HG02759 (cell line): ENCODE results near the gene ROMO1.
A peak's percentile ranks its signal among the peaks of the same experiment; 100 is the strongest.

Source experiments
- ATAC-seq: cut with Tn5 transposase; IDR thresholded peaks from one replicate; pipeline ENCODE4 v1.9.1; 2021; ENCODE audit warnings: mild to moderate bottlenecking, moderate library complexity; ENCODE audit not compliant: unreplicated experiment

ROMO1 gene

DNA sequence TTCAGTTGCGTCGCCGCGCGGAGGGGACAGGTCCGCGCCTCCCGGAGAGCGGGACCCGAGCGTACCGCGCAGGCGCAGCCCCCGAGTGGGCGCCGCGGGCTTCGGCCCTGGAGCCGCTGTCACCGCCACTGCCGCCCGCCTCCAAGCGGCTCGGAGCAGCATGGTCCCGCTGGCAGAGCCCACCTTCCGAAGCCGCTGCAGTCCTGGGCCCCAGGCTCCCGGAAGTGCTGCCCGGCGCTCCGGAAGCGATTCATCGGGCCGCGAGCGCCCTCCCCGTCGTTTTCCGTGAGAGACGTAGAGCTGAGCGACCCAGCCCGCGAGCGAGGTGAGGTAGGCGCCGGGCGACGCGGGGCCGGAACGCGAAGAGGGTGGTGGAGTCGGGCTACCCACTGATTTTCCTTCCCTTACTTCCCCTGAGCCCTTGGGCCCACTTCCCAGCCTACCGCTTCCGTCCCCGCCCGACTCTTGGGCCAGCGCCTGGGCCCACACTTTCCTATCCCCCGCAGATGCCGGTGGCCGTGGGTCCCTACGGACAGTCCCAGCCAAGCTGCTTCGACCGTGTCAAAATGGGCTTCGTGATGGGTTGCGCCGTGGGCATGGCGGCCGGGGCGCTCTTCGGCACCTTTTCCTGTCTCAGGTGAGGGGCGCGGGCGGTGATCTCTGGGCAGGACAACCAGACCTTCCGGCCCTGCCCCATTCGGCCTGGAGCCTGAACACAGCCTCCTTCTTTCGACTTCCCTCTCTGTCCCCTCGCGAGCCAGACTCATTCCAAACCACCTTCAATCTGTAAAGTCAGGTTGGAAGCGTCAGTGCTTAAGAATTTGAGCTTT, at the start of gene ROMO1, which contains the start of gene NFS1:
TSS of gene ROMO1 (plus strand) at position 279 of the 830 bp plus-strand sequence. CDS start at position 507, 228 bp downstream.
TSS of gene NFS1 (minus strand) at position 226 of the 830 bp plus-strand sequence. CDS start at position 162, 64 bp downstream.
- ATAC-seq = peak; percentile 89

DNA sequence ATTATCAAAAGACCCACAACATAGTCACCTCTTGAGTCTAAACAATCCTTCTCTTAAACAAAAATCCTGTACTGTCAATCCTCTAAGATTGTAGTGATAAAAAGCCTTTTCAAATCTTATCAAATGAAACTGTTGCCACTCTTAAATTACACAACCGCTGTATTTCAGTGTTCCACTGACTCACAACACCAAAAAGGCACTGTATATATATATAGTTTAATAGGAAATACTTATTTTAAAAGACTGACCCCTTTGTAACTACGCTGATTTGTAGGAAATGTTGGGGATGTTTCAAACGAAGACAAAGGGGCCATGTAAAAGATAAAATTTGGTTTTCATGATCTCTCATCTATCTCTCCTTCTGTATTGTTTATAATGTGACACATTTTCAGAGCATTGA, 48.6 kb upstream of the ROMO1 start:
- ATAC-seq = no peak

DNA sequence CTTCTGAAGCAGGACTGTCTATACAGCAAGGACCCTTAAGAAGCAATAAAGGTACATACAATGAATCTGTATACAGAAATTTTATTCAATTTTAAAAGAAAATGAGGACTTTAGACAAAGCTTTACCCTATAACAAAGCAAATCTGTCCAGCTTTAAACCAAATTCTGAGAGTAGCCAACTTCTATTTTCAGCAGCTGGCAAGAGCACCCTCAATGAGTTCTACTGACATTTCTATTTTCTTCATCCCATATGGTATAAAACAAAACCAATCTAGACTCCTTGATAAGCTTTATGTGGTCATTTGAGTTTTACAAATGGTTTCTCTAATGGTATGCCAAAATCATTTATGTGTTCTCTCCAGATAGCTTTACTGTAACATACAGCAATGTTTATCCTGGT, 47.2 kb upstream of the ROMO1 start:
- no peak for ATAC-seq

DNA sequence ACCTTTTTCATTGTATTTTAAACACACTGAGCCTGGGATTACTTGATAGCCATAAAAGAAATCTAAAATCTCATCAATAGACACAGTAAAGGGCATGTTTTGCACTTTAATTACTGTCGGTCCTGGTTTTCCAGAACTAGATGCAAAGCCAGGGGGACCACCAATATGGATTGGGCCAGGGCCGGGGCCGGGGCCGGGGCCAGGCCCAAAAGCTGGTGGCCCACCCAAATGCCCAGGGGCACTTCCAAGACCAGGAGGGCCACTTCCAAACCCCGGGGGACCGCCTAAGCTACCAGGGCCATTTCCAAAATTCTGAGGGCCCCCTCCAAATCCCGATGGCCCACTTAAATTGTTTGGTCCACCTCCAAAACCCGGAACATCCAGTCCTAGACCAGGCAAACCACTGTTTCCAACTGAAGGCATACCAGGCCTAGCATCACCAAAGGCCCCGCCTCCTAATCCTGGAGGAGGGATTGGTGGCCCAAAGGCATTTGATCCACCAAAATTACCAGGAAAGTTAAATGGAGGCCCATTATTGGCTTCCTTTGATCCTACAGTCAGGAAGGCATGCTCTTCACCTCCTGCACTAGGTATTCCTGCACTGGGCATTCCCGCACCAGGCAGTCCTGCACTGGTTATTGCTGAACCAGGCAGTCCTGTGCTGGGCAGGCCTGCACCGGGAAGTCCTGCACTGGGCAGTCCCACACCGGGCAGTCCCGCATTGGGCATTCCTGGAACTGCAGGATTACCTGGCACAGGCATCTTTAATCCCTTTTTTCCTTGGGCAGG, 46.4 kb upstream of the ROMO1 start:
- no peak for ATAC-seq

DNA sequence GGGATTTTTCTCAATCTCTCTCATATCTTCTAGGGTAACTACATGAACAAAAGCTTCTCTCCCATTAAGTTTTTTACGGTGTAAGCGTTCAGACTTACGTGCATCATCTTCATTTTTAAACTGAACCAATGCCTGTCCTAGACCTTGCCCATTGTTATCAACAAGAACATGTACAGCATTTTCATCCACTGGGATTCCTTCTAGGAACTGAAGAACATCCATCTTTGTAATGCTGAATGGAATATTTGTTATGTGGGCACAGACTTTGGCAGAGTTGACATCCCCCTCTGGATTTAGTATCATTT, 45.8 kb upstream of the ROMO1 start:
- ATAC-seq = no peak

DNA sequence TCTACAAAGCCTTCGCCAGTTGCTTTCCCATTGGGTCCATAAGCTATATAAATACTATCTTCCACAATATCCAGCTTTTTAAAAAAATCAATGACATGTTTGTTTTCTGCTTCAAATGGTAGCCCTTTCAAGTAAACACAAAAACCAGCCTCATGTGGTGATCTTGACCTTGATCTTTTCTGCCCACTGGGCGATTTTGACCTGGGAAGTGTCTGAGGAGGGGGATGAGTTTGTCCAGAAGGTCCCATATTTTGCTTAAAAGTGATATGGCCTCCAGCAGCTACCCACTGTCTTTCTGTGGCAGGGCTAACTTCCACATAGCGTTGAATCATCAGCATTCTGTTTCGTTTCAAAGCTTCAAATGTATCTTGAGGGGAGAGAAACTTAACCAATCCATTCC, 45.3 kb upstream of the ROMO1 start:
- no peak for ATAC-seq

DNA sequence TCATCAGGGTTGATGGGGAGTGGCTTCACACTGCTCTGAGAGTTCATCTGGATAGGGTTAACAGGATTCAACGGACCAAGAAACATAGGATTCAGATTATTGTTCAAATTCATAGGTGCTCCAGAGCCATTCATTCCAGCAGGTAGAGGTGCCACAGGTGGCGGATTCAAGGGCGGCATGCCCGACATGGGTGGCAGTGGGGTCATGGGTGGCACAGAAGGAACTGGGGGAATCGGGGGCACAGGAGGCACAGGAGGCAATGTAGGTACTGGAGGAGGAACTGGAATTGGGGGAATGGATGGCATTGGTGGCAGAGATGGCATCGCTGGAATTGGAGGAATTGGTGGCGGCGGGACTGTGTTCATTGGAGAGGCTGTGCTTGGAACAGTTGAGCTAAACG, 44.8 kb upstream of the ROMO1 start:
- no peak for ATAC-seq

DNA sequence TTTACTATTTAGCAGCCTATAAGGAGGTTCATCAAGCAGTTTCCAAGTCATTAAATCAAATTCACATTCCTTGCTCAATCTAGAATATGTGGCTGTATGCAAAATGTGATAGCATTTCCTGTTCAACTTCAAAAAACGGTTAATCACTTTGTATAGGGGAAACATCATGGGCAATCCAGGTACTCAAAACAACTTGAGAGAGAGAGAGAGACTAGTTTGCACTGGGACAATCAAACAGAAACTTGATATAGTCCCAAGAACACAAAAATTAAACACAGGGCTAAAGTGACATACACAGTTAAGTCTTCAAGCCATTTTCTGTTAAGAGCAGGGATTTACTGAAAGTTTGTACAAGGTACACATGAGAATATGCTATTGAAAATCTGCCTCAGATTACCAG, 41.9 kb upstream of the ROMO1 start:
- ATAC-seq = no peak

DNA sequence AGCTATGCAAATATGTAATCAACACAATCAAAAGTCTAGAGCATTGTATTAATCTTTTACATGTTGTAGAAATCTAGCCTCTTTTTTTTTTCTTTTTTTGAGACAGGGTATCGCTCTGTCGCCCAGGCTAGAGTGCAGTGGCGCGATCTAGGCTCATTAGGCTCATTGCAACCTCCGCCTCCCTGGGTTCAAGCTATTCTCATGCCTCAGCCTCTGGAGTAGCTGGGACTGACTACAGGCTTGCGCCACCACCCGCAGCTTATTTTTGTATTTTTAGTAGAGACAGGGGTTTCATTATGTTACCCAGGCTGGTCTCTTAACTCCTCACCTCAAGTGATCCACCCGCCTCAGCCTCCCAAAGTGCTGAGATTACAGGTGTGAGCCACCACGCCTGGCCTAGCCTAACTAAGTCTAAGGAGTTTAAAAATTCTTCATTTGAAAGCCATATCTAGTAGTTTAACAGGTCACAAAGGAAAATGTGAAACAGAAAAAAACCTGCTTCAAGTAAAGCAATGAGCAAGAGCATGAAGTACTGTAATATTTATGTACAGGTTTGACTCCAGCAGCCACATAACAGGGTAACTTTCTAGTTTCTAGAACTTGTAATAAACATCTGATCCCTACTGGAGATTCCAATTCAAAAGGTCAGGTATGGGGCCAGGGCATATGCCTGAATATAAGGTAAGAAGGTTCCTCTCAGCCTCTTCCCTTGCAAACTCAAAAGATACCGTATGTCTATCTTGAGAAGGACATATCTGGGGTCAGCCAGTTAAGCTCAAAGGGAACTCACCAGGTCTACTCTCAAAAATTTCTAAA, 38.9 kb upstream of the ROMO1 start:
- ATAC-seq = no peak

DNA sequence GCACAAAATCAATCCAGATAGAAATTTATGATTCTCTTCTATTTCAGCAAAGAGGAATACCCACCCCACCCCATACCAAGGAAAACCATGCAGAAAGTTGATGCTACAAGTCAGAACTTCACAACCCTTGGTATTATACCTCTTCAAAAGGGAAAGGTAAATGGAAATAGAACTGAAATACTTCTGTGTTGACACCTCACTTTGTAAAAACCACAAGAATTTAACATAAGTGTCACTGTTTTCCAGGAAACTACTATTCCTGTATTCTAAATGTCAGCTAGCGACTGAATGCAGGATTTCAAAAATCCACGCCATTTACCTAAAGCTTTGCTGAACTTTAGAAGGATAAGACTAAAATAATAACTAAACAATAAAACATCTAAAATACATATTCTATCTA, 38.2 kb upstream of the ROMO1 start:
- ATAC-seq = no peak

DNA sequence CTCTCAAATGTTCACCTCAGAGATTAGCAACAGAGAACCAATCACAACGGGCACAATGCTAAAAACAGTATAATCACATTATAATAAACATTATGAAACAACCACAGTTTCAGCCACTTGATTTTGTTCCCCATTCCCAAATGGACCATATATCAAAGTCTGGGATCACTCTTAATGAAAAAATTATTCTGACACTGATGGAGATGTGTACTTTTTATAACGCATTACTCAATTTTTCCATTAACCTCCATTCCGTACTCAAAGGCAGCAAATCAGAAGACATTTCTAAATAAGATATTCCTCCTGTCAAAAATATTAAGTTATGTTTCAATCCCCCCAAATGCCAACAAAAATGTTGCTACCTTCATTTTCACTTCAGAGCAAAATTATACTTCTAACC, 37.3 kb upstream of the ROMO1 start:
- ATAC-seq = no peak

DNA sequence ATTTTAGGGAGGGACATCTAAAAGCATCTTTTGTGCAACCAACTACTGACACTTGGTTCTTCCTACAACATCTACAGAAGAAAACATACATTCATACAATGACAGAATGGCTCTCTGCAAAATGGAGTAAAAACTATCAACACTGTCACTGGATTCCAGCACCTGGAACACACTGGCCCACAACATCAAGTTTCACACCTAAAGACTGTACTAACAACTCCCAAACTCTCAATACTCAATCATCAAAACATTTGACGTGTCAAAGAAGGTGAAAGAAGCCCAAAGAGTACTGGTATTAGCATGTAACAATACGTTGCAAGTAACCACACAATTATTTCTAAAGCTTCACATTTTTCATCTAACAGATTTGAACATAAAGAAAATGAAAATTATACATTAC, 36.7 kb upstream of the ROMO1 start:
- no peak for ATAC-seq

DNA sequence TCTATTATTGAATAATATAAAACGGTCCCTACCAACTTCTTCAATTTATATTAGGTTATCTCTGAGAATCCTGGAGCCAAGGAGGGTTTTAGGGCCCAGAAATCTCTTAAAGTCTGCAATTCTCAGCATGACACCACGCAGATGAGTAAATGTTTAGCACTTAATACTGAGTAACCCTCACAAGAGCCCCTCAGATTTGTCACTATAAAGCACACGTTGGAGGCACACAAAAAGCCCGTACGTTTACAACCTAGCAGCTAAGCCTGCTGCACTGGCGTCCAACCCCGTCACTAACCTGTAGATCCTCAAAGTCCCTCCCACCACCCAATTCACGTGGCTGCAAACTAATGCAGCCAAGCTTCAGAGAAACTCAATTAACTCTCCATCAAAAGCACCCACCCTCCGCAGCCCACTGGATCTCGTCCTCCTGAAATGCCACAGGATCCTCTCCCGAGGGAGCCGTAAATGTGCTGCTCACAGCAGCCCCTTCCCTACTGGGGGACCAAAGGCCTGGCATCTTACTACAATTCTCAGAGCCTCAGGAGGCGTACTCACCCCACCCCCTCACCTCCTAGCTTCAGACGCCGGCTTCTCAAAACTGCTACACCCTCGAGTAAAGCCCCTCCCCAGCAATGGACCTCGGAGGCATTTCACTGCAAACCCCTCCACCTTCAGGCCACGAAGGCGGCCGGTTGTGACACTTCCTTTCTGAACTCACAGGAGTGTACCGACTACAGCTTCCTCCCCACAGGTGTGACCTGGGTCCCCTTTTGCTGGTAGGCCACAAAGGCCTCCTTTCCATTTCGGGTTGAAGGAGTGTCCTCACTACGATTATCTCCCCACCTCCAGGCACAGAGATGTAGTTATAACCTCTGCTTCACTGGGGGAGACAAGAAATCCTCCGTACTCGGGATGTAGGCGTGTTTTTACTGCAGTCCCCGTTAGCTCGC, 35.4 kb upstream of the ROMO1 start:
- peak; percentile 35 for ATAC-seq

DNA sequence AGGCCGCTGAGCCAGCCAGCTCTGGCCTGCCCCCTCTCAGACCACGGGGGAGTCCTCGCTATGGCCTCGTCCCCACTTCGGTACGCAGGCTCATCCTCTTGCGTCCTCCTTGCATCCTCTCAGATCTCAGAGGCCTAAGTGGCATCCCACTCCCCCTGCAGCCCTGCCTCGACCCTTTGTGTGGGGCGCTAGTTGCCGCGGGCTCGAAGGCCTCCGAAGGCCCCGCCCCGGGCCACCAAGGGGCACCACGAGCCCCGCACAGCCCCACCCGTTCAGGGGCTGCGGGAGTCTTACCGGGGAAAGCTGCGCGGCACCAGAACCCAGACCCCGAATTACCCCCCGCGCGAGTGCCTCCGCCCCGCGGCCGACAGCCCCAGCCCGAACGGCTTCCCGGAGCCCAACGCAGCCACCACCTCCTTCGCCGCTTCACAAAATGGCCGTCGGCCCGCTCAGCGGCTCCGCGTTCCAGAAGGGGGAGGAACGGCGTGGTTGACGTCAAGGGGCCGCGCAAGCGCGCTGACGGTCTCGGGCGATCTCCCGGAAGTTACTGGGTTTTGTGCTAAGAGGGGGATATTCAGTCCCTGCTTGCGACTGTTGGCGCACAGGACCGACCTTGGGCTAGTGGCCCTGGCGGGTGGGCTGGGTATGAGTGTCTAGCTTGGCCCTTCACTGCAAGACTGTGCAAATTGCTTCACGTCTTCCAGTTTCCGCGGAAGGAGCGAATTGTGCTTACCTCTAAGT, 34.6 kb upstream of the ROMO1 start, which contains the start of the genes CPNE1 and RBM12:
TSS of gene CPNE1 (minus strand) at position 435 of the 741 bp plus-strand sequence. CDS start 31,977 bp downstream, outside the sequence.
TSS of gene RBM12 (minus strand) at position 435 of the 741 bp plus-strand sequence. CDS start 9,578 bp downstream, outside the sequence.
- peak; percentile 81 for ATAC-seq

DNA sequence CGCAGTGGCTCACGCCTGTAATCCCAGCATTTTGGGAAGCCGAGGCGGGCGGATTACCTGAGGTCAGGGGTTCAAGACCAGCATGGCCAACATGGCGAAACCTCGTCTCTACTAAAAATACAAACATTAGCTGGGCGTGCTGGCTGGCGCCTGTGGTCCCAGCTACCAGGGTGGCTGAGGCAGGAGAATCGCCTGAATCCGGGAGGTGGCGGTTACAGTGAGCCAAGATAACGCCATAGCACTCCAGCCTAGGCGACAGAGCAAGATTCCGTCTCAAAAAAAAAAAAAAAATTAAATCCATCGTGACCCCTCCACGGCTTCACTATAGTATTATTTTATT, 33.3 kb upstream of the ROMO1 start:
- ATAC-seq = no peak

DNA sequence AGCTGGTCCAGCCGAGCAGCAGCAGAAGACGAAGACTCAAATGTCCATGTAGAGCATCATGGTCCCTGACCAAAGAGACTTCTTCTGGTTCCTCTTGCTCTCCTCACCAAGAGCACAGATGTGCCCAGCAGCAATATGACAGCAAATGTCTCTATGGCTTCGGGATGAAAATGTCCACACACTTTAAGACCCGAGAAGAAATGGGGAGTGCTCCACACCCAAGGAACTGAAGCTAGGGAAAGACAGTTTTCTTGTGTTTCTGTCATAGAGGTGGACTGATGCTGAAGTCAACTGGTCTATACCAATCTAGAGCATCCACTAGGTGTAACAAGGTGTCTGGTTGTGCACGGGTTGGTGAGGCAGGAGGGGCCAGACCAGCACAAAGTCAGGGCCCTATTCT, 30.0 kb upstream of the ROMO1 start:
- no peak for ATAC-seq

DNA sequence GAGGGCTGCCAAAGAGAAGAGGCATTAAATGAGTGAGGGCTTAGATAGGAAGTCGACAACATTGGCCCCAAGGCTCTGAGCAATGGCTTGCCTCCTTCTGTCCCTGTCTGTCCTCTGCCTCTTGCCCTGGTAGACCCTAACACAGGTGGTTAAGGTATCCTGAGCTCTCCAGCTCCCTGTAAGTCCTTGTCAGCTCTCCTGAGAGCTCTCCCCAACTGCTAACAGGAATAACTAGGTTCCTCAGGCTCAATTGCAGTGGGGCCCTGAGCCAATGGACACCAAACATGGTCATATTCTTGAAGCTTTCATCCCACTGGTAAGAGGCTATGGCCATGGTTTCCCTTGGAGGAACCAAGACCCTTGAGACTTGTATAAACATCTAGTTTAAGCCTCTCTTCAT, 29.5 kb upstream of the ROMO1 start:
- ATAC-seq = no peak

DNA sequence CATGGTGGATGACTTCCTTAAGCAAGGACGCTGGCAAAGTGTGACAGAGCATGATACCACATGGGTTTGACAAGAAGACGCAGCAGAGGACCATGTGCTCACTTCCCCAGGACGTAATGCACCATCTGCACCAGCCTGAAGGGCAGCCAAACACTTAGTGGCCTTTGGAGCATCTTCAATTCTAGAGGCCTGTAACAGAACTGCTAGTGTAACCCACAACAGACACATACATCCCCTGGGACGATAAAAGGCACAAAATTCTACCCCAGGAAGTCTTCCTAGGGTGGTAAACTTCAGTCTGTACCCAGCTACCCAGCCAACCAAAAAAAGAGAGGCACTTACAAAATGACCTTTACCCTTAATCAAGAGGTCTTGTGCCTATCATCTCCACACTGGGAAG, 25.3 kb upstream of the ROMO1 start:
- no peak for ATAC-seq

DNA sequence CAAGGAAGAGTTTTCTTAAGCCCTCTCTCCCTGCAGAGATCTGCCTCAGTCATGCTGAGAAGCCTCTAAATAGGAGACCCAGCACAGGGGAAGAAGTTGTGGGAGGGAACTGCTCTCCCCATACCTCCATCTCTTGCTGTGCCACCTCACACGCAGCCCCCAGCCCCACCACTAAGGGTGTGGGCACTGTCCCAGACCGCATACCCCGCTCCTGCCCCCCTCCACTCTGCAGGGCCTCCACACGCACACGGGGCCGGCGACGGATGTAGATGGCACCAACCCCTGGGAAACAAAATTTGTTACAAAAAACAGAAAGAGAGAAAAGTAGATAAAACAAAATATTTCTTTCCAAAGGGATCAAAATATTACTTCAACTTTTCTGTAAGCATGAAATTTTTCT, 24.3 kb upstream of the ROMO1 start:
- no peak for ATAC-seq
